Stimulated activated CD4-positive, alpha-beta T cell treated with anti-CD3 and anti-CD28 coated beads, Interleukin-2, amount 100 ng/mL, for 48 hours (primary cell): ENCODE results near the gene FABP1.

Experiments
- DNase-seq, 2 donors: peaks; one replicate each; pipeline ENCODE4 v3.0.0-alpha.2; 2020

The FABP1 gene

DNA sequence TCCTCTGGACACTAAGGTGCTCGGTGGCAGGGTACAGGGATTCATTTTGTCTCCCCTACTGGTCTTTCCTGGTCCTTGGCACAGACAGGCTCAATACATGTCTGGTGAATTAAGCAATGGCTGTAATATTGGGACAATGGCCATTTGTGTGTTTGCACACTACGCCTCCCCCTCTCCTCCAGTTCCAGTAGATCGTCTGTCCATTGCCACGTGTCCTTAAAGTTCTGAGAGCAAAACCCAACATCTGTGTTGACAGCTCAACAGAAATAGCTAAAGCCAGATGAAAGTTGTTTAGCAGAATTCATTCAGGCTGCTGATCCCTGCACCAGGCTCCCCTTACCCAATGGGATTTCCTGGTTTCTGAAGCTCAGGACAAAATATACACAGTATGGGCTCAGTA, 9.0 kb upstream of the FABP1 start:
- no peak for DNase-seq

DNA sequence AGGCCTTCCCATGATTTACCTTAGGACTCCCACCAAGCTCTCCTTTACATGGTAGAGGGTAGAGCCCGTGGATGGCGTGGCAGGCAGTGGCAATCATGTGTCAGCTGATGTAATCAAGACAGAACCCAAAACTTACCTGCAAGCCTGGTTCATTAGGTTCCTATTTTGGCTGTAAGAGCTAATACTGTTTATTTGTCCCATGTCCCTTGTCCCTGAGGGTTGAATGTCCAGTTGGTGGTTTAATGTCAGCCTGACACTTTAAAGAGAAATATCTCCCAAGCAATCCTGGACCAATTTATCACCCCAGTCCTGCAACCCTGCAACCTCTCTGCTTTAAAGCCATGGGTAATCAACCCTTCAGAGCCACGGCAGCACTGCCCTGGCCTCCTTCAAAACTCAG, 6.0 kb upstream of the FABP1 start:
- no peak for DNase-seq

DNA sequence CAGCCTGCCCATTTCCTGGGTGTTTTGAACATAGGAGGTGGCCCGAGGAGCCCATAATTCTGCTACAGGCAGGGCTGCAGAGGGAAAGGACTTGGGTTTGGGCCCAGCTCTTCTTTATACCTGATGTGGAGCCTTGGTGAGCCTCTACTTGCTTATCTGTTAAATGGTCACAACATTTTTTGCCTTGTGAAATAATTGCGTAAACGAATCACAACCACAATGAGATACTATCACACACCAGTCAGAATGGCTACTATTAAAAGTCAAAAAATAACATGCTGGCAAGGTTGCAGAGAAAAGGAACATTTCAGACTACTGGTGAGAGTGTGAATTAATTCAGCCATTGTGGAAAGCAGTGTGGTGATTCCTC, 4.1 kb upstream of the FABP1 start:
- DNase-seq: no peak

DNA sequence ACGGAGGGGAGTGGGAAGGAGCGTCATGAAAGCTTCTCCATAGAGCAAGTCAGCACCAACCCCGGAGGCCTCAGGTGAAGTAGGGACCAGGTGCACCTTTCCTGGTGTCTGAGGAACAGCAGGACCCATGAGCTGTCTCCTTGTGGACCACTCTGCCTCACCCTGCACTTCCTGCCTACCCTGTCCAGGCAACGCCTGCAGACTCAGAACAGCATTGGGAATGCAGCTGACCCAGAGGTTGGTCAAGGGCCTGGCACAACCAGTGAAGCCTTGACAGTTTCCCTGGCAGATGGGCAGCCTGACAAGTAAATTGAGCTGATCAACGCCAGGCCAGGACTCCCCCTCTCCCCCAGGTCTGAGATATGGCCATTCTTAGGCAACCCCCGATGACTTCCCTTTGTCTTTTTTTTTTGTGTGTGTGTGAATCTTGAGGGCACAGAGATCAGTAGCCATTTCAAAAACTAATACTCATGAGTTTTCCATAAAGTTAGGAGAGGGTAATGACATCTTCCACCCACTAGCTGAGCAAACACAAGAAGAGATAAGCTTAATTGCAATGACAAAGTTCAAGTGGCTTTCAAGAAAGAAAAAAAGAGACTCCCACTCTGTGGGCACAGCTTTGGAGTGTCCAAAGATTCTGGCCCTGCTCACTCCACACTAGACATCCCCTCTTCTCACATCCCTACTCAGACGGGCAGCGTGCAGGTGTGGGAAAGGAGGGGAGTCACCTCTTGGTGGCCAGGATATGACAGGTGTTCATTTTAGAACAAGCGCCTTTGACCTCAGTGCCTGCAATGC, 3.5 kb upstream of the FABP1 start:
- DNase-seq: no peak

DNA sequence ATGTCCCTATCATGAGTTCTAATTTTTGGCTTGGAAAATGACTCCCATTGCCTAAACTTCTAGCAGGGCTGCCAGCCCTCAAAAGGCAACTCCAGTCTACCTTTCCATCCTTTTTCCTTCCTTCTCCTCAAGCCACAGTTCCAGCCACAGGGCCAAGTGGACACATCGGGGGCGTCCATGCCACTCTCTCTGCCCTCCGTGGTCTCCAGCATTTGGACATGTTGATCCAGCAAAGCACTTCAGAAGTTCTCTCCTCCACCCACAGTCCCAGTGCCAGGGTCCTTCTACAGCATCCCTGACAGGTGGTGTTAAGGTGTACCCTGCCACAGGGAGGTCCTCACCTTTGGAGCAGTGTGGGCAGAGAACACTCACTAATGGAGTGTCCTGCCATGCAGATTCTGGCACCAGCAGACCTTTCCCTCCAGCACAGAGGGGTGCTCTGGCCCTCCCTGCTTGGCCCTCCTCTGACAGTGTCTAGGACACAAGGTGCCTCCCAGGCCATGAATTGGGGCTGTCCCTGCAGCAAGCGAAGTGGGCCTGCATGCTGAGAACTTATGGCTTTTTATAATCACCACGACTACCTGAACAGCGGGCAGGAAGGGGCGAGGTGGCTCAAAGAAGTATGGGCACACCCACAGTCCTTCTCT, 1.6 kb upstream of the FABP1 start:
- no peak for DNase-seq

DNA sequence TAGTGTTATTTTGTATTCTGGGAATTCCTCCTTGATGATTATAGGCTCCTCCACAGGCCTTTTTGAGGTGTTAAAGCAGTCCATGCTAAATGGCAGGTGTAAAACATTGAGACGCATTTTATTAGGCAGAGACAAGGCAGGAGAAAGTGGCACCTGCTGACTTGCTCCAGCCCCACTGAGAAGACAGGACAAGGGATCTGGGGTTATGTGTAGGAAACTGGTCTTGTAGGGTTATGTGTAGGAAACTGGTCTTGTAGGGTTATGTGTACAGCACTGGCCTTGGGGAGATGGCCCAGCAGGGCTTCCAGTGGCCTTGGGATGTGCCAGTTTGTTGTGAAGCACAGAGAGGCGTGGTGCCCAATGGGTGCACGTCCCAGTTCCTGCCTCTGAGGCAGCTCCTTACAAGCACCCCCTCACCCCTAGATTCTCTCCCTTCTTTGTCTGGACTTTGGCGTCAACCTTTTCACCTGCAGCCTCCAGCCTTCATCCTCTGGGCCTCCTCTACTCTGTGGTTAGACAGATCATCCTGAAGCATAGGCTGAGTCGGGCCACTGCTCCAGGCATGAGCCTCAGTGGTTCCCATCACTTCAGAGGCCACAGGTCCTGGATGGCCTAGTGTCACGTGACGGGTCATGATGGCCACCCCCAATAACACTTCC, 921 bp upstream of the FABP1 start:
- DNase-seq: no peak

DNA sequence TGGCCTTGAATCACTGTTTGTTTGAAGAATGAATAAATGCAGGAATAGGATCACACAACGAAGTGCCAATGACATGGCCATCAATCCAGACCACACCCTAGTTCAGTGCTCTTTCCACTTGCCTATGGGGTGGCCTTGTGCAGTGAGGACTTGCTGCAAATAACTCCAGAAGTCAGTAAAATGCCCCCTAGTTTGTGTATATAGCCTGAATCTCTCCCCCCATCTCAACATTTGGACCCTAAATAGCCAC, 299 bp downstream of the FABP1 start:
- no peak for DNase-seq

DNA sequence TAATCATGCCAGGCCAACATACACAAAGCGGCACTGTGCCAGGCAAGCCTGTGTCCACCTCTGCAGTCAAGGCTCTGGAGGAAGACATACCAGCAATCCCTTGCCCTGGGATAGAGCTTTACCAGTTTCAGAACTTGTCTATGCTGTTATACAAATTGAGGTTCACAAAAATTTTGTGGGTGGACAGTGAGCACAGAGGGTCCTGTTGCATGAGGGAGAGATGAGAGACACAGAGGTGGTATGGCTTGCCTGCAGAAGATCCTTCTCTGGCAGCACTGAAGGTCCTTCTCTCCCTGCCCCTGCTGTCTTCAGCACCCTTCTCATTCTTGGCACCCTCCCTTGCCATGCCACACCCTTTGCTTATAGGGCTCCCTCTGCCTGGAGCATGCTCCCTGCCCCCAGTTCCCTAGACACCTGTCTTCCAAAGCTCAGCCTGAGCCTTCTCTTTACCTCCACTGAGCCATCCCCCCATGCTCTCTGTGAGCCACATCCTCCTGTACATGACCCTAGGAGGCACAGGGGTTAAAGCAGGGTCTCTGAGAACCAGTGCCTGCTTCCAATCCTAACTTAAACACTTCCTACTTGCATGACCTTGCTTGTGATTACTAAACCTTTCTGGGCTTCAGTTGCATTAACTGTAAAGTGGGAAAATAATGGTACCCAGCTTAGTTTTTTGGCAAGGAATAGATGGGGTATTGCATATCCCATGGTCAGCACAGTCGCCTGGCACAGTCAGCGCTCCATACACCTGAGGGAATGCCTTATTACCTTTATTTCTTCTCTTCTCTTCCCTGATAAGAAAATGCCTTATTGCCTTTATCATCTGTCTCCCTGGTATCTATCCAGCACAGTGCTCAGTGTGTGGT, 857 bp downstream of the FABP1 start:
- DNase-seq: no peak

DNA sequence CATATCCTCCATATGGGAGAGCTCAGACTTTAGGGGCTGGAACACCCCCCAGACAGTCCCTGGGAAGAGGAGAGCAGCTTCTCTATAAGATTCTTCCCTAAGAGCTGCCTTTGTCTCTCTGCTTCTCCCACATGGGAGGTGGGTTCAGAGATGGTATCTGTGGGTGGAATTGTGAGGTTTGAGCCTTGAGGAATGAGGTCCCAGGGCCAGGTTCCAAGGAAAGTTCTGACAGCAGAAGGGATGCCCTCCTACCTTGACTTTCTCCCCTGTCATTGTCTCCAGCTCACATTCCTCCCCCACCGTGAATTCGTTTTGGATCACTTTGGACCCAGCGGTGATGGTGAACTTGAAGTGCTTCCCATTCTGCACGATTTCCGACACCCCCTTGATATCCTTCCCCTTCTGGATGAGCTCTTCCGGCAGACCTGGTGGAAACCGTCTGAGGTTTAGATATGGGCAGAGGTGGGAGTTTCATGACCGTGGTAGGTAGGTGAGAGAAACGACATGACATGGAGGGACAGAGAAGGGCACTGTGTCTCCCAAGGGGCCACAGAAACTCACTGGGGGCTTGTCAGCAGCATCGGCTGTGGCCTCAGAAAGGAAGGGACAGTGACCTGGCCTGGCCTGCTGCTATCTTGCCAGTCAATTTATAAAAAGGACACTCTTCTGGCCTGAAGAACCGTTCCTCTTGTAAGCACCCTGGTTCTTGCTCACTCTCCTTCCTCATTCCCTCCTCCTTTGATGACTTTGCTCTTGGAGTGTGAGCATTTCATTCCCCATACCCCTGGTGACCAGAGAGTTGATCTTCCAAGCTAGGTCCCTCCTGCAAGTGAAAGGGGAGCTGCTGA, 1.7 kb downstream of the FABP1 start:
- DNase-seq: no peak

DNA sequence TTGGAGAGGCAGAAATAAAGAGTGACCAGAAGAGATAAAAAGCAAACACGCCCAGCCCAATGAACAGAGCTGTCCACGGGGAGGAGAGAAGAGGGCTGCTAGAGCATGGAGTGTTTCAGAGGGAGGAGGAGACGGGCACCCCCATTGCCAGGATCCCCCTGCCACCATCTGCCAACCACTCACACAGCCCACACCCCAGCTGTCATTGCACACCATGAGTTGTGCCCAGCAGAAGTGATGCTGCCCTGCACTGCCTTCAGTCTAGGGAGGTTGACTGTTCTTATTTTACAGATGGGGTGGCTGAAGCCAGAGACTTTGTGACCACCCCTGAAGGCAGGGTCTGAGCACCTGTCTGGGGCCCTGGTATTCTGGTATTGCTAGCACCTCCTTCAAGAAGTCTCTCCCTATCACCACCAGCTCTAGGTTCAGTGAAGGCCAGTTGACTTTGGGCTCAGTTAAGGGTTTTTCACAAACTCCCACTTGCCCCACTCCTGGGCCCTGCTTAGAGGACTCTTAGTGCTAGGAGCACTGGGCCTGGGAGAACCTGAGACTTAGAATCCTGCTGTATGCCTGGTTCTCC, 2.4 kb downstream of the FABP1 start:
- no peak for DNase-seq

DNA sequence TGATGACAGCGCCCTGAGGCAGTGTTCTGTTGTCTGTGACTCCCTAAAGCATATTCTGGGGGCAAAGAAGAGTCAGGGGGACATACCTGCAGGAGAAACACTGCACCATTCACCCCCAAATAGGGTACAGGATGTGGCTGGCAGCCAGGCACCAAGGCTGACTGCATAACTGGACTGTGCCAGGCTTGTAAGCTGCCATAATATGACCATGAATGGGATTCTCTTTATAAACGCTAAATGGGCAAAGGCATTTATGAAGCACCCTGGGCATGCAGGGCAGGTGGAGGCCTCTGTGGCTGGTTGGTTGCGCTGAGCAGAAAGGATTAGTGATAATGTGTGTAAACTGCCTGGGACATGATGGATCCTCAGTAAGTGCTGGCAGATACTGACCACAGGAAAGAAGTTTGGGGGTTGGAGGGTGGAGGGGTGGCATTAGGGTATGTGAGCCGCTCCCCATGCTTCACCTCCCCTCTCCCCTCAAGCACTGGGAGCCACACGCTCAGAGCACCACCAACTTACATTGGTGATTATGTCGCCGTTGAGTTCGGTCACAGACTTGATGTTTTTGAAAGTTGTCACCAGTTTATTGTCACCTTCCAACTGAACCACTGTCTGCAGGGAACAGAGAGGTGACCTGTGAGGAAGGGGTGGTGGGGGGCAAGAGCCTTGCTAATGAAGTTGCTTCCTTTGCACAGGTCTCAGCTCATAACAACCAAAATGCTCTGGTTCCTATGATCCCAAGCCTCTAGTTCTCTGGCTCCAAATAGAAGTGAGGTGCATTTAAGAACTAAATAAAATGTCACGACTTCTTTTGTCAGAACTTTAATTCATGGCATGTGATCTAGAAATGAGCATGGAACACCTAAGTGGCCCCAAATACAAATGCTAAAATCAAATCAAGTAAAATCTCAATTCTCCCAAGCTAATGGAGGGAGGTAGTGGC, 3.6 kb downstream of the FABP1 start:
- DNase-seq: no peak

DNA sequence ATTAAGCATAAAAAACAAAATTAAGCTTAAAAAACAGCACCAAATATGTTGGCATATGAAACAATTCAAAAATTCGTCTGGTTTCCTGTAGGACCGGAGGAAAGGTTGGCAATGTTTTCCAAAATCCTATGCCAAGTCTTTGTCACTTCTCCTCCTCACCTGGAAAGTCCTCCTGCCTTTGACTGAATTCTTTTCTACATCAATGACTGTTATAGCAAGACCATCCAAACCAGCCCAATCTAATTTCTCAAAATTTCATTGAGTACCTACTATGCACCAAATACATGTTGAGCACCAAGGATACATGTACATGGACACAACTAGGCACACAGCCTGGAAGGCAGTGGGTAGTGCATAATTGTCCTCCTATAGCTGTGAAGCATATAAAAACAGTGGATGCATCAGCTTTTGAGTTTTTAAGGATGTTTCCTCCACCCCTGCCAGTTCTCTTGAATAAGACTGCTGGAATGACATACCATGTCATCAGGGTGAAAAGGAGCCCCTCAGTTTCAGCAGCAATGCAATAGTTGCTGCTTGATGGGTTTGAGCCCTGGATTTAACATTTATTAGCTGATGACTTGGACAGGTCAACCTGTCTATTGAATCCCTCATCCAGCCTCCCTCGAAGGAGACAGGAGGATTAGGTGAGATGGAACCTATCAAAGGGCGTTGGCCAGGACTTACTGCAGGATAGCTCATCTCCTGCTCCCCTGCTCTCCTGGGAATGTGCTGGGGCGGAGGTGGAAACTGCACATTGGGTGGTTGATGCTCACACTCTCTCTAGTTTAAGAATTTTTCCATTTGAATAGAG, 4.5 kb downstream of the FABP1 start:
- no peak for DNase-seq

DNA sequence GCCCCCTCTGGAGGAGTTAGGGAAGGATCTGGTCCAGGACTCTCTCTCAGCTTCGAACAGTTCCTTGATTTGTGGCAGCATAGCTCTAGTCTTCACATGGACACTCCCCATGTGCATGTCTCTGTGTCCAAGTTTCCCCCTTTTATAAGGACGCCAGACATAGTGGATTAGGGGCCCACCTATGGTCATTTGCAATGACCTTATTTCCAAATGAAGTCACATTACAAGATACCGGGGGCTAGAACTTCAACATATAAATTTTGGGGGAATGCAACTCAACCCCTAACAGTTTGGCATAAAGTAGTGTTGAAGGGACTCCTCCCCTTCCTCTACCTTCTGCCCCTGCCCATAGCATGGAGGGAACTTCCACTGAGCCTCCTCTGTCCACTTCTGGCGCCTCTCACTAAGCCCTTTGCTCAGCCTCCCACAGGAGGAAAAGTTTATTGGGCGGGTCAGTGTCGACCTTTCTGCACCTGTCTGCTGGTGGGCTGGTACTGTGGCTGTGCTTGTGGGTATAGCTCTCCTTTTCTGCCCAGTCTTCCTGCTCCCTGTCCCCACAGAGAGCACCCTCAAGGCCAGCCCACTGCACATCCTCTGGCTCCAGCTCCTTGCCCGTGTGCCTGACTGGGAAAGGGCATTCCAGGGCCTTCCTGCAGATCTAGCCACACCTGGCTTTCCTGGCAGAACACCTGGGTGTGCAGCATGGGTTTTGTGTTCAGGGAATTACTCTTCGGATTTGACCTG, 5.5 kb downstream of the FABP1 start:
- no peak for DNase-seq

DNA sequence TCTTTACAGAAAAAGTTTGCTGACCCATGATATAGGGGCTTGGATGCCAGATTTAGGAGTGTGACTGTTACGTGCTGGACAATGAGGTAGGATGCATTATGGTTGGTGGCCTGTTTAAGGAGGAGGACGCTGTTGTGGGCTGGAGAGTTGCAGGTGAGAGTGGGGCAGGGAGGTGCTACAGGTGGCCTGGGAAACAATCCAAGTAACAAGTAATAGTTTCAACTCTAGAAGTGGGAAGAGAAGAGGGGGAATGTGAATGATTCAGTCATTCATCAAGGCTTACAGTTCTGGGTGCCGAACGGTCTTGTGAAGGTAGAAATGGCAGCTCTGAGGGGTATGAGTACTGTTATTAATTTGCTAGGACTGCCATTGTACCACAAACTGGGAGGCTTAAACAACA, 6.2 kb downstream of the FABP1 start:
- DNase-seq: no peak

DNA sequence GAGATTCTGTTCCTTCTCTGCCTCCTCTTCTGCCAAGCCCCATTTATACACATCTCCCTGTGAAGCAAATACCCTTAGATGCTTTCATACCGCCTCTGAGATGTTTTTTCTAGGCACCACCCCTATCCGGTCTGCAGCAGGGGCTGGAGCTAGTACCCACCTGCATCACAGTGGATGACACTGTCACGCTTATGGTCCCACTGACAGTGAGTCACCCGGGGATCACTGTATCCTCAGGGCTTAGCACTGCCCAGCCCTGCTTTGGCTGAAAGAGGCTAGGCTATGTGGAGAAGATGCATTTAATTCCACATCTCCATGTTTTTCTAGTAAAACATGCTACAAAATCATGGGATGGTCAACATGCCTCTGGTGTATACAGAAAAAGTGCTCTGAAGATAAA, 9.9 kb downstream of the FABP1 start:
- no peak for DNase-seq

DNA sequence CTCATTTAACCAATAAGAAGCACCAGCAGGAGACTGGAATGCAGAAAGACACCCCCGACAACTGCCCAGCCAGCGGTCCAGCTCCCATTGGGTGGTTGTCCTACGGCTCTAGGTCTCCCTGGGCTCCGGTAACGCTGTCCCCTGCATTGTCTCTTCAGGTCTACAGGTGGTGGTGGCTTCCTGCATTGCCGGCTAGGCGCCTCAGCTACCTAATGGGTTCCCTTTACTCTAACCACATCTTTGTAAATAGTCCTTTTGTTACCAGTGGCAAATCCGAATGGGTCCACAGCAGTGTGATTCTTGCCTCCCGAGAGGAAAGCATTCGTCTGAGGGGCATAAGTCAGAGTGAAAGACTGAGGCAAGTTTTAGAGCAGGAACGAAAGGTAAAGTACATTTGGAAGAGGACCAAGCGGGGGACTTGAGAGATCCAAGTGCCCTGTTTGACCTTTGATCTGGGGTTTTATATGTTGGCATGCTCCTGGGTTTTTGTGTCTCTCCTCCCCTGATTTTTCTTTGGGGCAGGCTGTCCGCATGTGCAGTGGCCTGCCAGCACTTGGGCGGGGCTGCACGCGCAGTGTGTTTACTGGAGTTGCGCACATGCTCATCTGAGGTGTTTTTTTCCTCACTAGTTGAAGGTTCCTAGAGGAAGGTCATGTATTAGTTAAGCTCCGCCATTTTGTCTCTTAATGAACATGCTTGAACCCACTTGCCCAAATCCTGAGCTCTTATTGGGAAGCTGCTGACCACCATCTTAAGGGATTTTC, 11.0 kb downstream of the FABP1 start:
- no peak for DNase-seq

DNA sequence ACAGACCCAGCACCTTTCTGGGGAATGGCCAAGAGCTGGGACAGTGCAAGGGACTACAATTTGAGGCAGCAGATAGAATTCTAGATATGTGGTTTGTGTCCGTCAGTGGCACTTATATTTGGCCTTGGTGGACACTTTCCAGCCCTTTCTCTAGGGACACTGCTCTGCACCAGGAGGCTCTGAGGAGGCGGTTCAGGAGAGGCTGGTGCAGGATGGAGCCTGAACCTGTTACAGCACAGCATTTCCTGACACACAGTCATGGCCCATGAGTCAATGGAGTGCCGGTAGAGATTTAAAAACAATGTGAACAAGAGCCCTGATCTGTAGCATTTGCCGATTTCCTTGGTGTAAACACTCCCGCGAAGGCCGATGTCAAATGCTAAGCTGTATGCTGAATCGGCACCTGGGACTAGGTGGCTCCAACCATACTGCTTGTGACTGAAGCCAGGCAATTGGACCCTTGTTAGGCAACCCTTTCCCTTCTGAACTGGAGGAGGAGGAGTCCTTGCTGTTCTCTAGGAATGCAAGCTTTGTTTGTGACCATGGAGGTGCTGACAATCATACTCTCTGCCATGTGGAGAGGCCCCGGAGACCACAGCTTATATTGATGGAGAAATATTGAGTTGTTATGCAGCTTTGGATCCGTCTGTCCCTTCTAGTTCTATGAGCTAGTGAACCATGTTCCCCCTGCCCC, 11.9 kb downstream of the FABP1 start:
- no peak for DNase-seq

DNA sequence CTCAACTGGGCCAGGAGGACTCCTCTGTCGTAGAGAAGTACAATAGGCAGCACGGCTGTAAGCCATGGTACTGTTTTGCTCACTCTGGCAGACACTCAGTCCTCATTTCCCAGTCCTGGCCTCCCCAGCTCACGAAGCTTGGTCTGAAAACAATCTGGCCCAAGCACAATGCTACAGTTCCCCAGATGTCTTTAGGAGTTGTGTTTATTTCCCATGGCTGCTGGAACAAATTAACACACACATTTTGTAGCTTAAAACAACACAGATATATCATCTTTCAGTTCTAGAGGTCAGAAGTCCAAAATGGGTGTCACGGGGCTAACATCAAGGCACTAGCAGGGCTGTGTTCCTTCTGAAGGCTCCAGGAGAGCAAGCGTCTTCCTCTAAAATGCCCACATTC, 13.0 kb downstream of the FABP1 start:
- no peak for DNase-seq
